Neuronal stem cell (in vitro differentiated cells): ENCODE results near the gene HOXD4.
A peak's percentile ranks its signal among the peaks of the same experiment; 100 is the strongest.

Experiments
- DNase-seq: peaks from one replicate; pipeline ENCODE4 v3.0.0-alpha.2; 2013; ENCODE audit warnings: low spot score
- H2AFZ ChIP-seq: one replicate; pipeline ENCODE4 v1.6.1; 2013; ENCODE audit warnings: mild to moderate bottlenecking, low read length, inconsistent platforms
- H2AK5ac ChIP-seq: 2 replicates; pipeline ENCODE4 v1.6.1; 2013; ENCODE audit warnings: low read depth, mild to moderate bottlenecking, inconsistent platforms, low read length, moderate library complexity, mixed read lengths
- H2BK120ac ChIP-seq: 2 replicates; pipeline ENCODE4 v1.6.1; 2013; ENCODE audit warnings: low read depth, mild to moderate bottlenecking, inconsistent platforms, low read length, moderate library complexity, mixed read lengths
- H2BK12ac ChIP-seq: one replicate; pipeline ENCODE4 v1.6.1; 2013; ENCODE audit warnings: low read length, inconsistent platforms
- H2BK15ac ChIP-seq: 2 replicates; pipeline ENCODE4 v1.6.1; 2013; ENCODE audit warnings: mild to moderate bottlenecking, low read length, inconsistent platforms, mixed read lengths
- H2BK5ac ChIP-seq: one replicate; pipeline ENCODE4 v1.6.1; 2013; ENCODE audit warnings: inconsistent platforms, mild to moderate bottlenecking, low read length, moderate library complexity
- H3K14ac ChIP-seq: one replicate; pipeline ENCODE4 v1.6.1; 2013; ENCODE audit warnings: low read length, inconsistent platforms
- H3K18ac ChIP-seq: 2 replicates; pipeline ENCODE4 v1.6.1; 2013; ENCODE audit warnings: low read length, inconsistent platforms
- H3K23ac ChIP-seq: 2 replicates; pipeline ENCODE4 v1.6.1; 2013; ENCODE audit warnings: low read depth, mild to moderate bottlenecking, mixed read lengths, low read length, inconsistent platforms; ENCODE audit not compliant: poor library complexity
- H3K27ac ChIP-seq: replicated peaks from 3 replicates; pipeline ENCODE4 v1.5.1; 2013; ENCODE audit warnings: low read length, inconsistent platforms
- H3K27me3 ChIP-seq, 3 experiments: 2 replicates each; pipeline ENCODE4 v1.6.1; 2013; ENCODE audit warnings: low read length in 3 of 3, mild to moderate bottlenecking in 2 of 3, inconsistent platforms in 1 of 3, low read depth in 1 of 3, mixed read lengths in 1 of 3, moderate library complexity in 1 of 3; ENCODE audit not compliant: control insufficient read depth in 3 of 3, insufficient read depth in 3 of 3
- H3K36me3 ChIP-seq, 2 donors: replicated peaks in 1 of 2; 2 replicates each; pipeline ENCODE4 v1.6.1; 2013; ENCODE audit warnings: low read length in 2 of 2; ENCODE audit not compliant: control insufficient read depth in 2 of 2, insufficient read depth in 2 of 2
- H3K4ac ChIP-seq: 2 replicates; pipeline ENCODE4 v1.6.1; 2013; ENCODE audit warnings: inconsistent platforms, mild to moderate bottlenecking, low read length, moderate library complexity
- H3K4me1 ChIP-seq, 2 donors: 1 replicate in 1 of 2; 2 replicates in 1 of 2; pipeline ENCODE4 v1.6.1; 2013; ENCODE audit warnings: low read length in 2 of 2, low read depth in 1 of 2; ENCODE audit not compliant: control insufficient read depth in 2 of 2, insufficient read depth in 1 of 2
- H3K4me2 ChIP-seq: one replicate; pipeline ENCODE4 v1.6.1; 2013; ENCODE audit warnings: mild to moderate bottlenecking, low read length, inconsistent platforms; ENCODE audit not compliant: insufficient read depth, poor library complexity, severe bottlenecking
- H3K4me3 ChIP-seq, 2 donors: 2 replicates each; pipeline ENCODE4 v1.5.1; 2013; ENCODE audit warnings: low read length in 2 of 2, mild to moderate bottlenecking in 2 of 2, inconsistent platforms in 1 of 2, moderate library complexity in 1 of 2
- H3K79me1 ChIP-seq: one replicate; pipeline ENCODE4 v1.6.1; 2013; ENCODE audit warnings: low read depth, mild to moderate bottlenecking, inconsistent platforms, low read length, moderate library complexity
- H3K9ac ChIP-seq: one replicate; pipeline ENCODE4 v1.6.1; 2013; ENCODE audit warnings: mild to moderate bottlenecking, low read depth, low read length, inconsistent platforms; ENCODE audit not compliant: poor library complexity
- H3K9me3 ChIP-seq, 2 donors: replicated peaks in 1 of 2; 2 replicates each; pipeline versions ENCODE3 to v1.6.1; 2013; ENCODE audit warnings: low read length in 2 of 2, mild to moderate bottlenecking in 2 of 2, inconsistent platforms in 1 of 2, low read depth in 1 of 2, mixed read lengths in 1 of 2, moderate library complexity in 1 of 2; ENCODE audit not compliant: control insufficient read depth in 2 of 2, insufficient read depth in 1 of 2
- H4K8ac ChIP-seq: one replicate; pipeline ENCODE4 v1.6.1; 2013; ENCODE audit warnings: low read depth, mild to moderate bottlenecking, inconsistent platforms, low read length, moderate library complexity
- H4K91ac ChIP-seq: one replicate; pipeline ENCODE4 v1.6.1; 2013; ENCODE audit warnings: low read length, low read depth, mild to moderate bottlenecking, inconsistent platforms; ENCODE audit not compliant: poor library complexity
- WGBS, 2 donors: extraction: QIAGEN DNeasy Blood & Tissue Kit; methylation state at CpG; one replicate each; pipeline ENCODE4 v1.1.7; 2013; ENCODE audit warnings: missing lambda C conversion rate in 2 of 2, mixed read lengths in 1 of 2; ENCODE audit not compliant: insufficient read length in 2 of 2, insufficient replicate concordance in 1 of 2; ENCODE audit errors: extremely low coverage in 2 of 2; 5-methylcytosine and 5-hydroxymethylcytosine counted together

Gene HOXD4

GRCh38 chr2:176184749-176185148, 33.4 kb downstream of the HOXD4 start:
- H3K4ac ChIP-seq: no peak overlapping the region
- H3K79me1 ChIP-seq: no peaks in the 10 kb centered on the region
- no CpG with 5 or more reads among the region's 2 CpGs for WGBS, 2 donors
- H2AFZ ChIP-seq: no peak overlapping the region
- H3K18ac ChIP-seq: no peak overlapping the region
- no peak overlapping the region for H3K14ac ChIP-seq
- no peak overlapping the region for H3K27ac ChIP-seq
- no peak overlapping the region for H2BK120ac ChIP-seq
- no peak overlapping the region for H3K23ac ChIP-seq
- no peak overlapping the region for H4K91ac ChIP-seq
- no peaks in the 10 kb centered on the region for H3K36me3 ChIP-seq
- H3K9ac ChIP-seq: no peak overlapping the region
- H3K4me2 ChIP-seq: no peak overlapping the region
- no peak for DNase-seq
- peaks cover 0 to 3% of the 10 kb centered on the region in 2 donors for H3K9me3 ChIP-seq
- H2AK5ac ChIP-seq: no peak overlapping the region
- H2BK12ac ChIP-seq: no peak overlapping the region
- H3K27me3 ChIP-seq: peaks cover 26 to 94% (median 84%) of the 10 kb centered on the region in 3 experiments
- H2BK15ac ChIP-seq: no peak overlapping the region
- no peak overlapping the region for H2BK5ac ChIP-seq
- H4K8ac ChIP-seq: no peak overlapping the region
- H3K4me3 ChIP-seq: no peak overlapping the region
- H3K4me1 ChIP-seq: peaks cover 0 to 2% of the 10 kb centered on the region in 2 donors

GRCh38 chr2:176186024-176186423, 34.7 kb downstream of the HOXD4 start:
- Histone ChIP-seq H3K23ac (no peak overlapping the region), H3K27me3 (peaks cover 33 to 94% (median 84%) of the 10 kb centered on the region in 3 experiments), H3K14ac (no peak overlapping the region), H3K9ac (no peak overlapping the region), H3K36me3 (no peaks in the 10 kb centered on the region), H3K27ac (no peak overlapping the region), H2BK15ac (no peak overlapping the region), H4K91ac (no peak overlapping the region), H3K4me1 (peaks cover 0 to 2% of the 10 kb centered on the region in 2 donors), H4K8ac (no peak overlapping the region), H3K4me2 (no peak overlapping the region), H3K79me1 (no peaks in the 10 kb centered on the region), H2BK120ac (no peak overlapping the region), H2AK5ac (no peak overlapping the region), H2BK5ac (no peak overlapping the region), H3K9me3 (peaks cover 0 to 3% of the 10 kb centered on the region in 2 donors), H3K18ac (no peak overlapping the region), H2BK12ac (no peak overlapping the region), H3K4me3 (no peak overlapping the region), H2AFZ (no peak overlapping the region), H3K4ac (no peak overlapping the region)
- DNase-seq: no peak
- no CpG with 5 or more reads among the region's 2 CpGs for WGBS, 2 donors

- no CpG with 5 or more reads among the region's 13 CpGs for WGBS, 2 donors
- H4K91ac ChIP-seq: no peak overlapping the region
- H3K23ac ChIP-seq: no peak overlapping the region
- H3K79me1 ChIP-seq: no peaks in the 10 kb centered on the region
- H3K4me3 ChIP-seq: no peak overlapping the region
- no peaks in the 10 kb centered on the region for H3K36me3 ChIP-seq
- no peak overlapping the region for H2AFZ ChIP-seq
- H2BK15ac ChIP-seq: no peak overlapping the region
- H4K8ac ChIP-seq: no peak overlapping the region
- no peak overlapping the region for H2AK5ac ChIP-seq
- peaks cover 37 to 99% (median 86%) of the 10 kb centered on the region in 3 experiments for H3K27me3 ChIP-seq
- no peak for DNase-seq
- H3K4me2 ChIP-seq: no peak overlapping the region
- no peak overlapping the region for H3K18ac ChIP-seq
- H2BK5ac ChIP-seq: no peak overlapping the region
- H3K27ac ChIP-seq: no peak overlapping the region
- H3K4me1 ChIP-seq: peaks cover 0 to 2% of the 10 kb centered on the region in 2 donors
- H3K9ac ChIP-seq: no peak overlapping the region
- peaks cover 0 to 3% of the 10 kb centered on the region in 2 donors for H3K9me3 ChIP-seq
- no peak overlapping the region for H3K4ac ChIP-seq
- H2BK120ac ChIP-seq: no peak overlapping the region
- H3K14ac ChIP-seq: no peak overlapping the region
- no peak overlapping the region for H2BK12ac ChIP-seq
Measured at GRCh38 chr2:176187200-176187898, 36.0 kb downstream of the HOXD4 start.

GRCh38 chr2:176187899-176188773, 36.8 kb downstream of the HOXD4 start, which contains the start of gene HOXD1:
TSS of gene HOXD1 (plus strand) at chr2:176188668. CDS start at chr2:176188802, 134 bp downstream.
- no CpG with 5 or more reads among the region's 68 CpGs for WGBS, 2 donors

More at GRCh38 chr2:176187899-176188773, 36.8 kb downstream of the HOXD4 start, which contains the start of gene HOXD1:
- no peak within 1 kb of the TSS for H2AK5ac ChIP-seq
- H2BK15ac ChIP-seq: no peak within 1 kb of the TSS
- peak within 1 kb of the TSS in 1 of 2 donors; percentile 25 for H3K4me3 ChIP-seq
- peaks cover 37 to 99% (median 85%) of the 10 kb centered on the region in 3 experiments for H3K27me3 ChIP-seq
- H3K4ac ChIP-seq: no peak within 1 kb of the TSS
- no peak within 1 kb of the TSS for H2BK120ac ChIP-seq
- H4K8ac ChIP-seq: no peak within 1 kb of the TSS
- peak within 1 kb of the TSS; percentile 15 for H3K9ac ChIP-seq
- H3K4me1 ChIP-seq: peaks cover 0 to 2% of the 10 kb centered on the region in 2 donors
- peak within 1 kb of the TSS; percentile 40 for H3K14ac ChIP-seq
- H3K23ac ChIP-seq: peak within 1 kb of the TSS; percentile 61
- H2BK12ac ChIP-seq: no peak within 1 kb of the TSS
- H3K79me1 ChIP-seq: no peaks in the 10 kb centered on the region
- H3K18ac ChIP-seq: peak within 1 kb of the TSS; percentile 44
- H3K9me3 ChIP-seq: peaks cover 0 to 3% of the 10 kb centered on the region in 2 donors
- H2BK5ac ChIP-seq: no peak within 1 kb of the TSS
- no peak for DNase-seq
- H3K36me3 ChIP-seq: no peaks in the 10 kb centered on the region
- peak within 1 kb of the TSS; percentile 84 for H2AFZ ChIP-seq
- H3K4me2 ChIP-seq: peak within 1 kb of the TSS; percentile 31
- no peak within 1 kb of the TSS for H3K27ac ChIP-seq
- H4K91ac ChIP-seq: no peak within 1 kb of the TSS
